Mucosa of descending colon (tissue), 3 donors: ENCODE measurements around the gene MRPS9. TPM values are rescaled to one million over a fixed set of nuclear protein-coding genes. Genes with fewer than 3 reads are reported as not detected.

ENCODE experiments used
- ATAC-seq: fragments of 200-7000 bp; cut with Tn5 transposase; one replicate; pipeline ENCODE4 v1.9.1; 2020; ENCODE audit warnings: mild to moderate bottlenecking, moderate library complexity
- DNase-seq, 3 donors: peaks; one replicate each; pipeline ENCODE4 v3.0.0-alpha.2; 2020
- H3K36me3 ChIP-seq: fragments of 200-600 bp; one replicate; pipeline ENCODE4 v1.8.0; 2021; ENCODE audit warnings: low read depth, mild to moderate bottlenecking
- H3K4me1 ChIP-seq: fragments of 200-600 bp; one replicate; pipeline ENCODE4 v1.8.0; 2021; ENCODE audit warnings: low read depth, mild to moderate bottlenecking
- H3K4me3 ChIP-seq: fragments of 200-600 bp; one replicate; pipeline ENCODE4 v1.8.0; 2021; ENCODE audit warnings: mild to moderate bottlenecking
- H3K9me3 ChIP-seq: fragments of 200-600 bp; one replicate; pipeline ENCODE4 v1.8.0; 2021; ENCODE audit warnings: mild to moderate bottlenecking
- intact Hi-C, 2 donors: fragments of 100-400 bp; cut with DNase I in 1 of 2; cut with micrococcal nuclease in 1 of 2; formaldehyde crosslinking; loops; one replicate each; pipeline versions ENCODE4 v1.11.0 to v1.11.1; 2022; cut with DNase I, micrococcal nuclease
- total RNA-seq, 3 donors: library from RNA; stranded (reverse); fragmentation: NEBNext Ultra II Directional in 2 of 3; extraction: Animal tissue kit (Norgen Biotek cat#: 25700) in 2 of 3; gene quantifications; one replicate each; pipeline versions ENCODE4 v1.2.1 to v1.2.4, GENCODE V29; 2021 to 2023
- TF ChIP-seq, protein P1 (sequence below): fragments of 200-600 bp; IDR thresholded peaks from one replicate; pipeline ENCODE4 v1.8.0; 2022; ENCODE audit warnings: antibody characterized with exemption, mild to moderate bottlenecking
- donor health status: DM: no; HTN: no; CAD: no; lungs with moderate emphysema.
- donor health status: DM: no; HTN: no; CAD: no.
- donor health status: DM: no; HTN: yes; CAD: no.

MRPS9 gene
- total RNA-seq, 3 donors from 2014 or later, result 20.5 to 29.6 (median 22.6) TPM

DNA sequence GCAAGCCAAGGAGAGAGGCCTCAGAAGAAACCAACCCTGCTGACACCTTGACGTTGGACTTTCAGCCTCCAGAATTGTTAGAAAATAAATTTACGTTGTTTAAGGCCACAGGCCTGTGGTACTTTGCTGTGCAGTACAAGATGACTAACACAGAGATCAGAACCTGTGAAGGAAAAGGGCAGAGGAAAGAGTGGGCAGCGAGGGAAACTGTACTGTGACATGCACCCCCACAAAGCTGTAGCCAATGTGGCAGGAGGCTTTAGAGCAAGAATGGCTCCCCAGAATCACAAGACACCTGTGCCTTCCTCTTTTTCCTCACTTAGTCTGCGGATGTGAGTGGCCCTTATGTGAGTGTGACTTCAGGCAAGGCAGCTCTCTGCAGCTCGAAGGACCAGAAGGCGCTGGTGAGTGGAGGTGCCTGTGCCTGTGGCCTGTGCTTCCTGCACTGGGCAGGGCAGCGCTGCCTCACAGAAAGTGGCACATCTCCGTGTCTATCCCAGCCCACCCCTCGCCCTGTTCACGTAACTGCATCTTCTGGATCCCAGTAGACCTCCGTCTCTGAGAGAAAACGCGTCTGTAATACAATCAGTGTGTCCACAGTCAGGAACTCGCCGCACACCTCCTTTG, 89.5 kb downstream of the MRPS9 start:
- intact Hi-C loops, result no loop called here
- Histone ChIP-seq H3K36me3 (no peaks in the 10 kb centered on the region), H3K9me3 (no peaks in the 10 kb centered on the region), H3K4me3 (no peak overlapping the region), H3K4me1 (no peaks in the 10 kb centered on the region)
- ATAC-seq, result no peak
- DNase-seq, result no peak
- TF ChIP-seq, protein P1, sequence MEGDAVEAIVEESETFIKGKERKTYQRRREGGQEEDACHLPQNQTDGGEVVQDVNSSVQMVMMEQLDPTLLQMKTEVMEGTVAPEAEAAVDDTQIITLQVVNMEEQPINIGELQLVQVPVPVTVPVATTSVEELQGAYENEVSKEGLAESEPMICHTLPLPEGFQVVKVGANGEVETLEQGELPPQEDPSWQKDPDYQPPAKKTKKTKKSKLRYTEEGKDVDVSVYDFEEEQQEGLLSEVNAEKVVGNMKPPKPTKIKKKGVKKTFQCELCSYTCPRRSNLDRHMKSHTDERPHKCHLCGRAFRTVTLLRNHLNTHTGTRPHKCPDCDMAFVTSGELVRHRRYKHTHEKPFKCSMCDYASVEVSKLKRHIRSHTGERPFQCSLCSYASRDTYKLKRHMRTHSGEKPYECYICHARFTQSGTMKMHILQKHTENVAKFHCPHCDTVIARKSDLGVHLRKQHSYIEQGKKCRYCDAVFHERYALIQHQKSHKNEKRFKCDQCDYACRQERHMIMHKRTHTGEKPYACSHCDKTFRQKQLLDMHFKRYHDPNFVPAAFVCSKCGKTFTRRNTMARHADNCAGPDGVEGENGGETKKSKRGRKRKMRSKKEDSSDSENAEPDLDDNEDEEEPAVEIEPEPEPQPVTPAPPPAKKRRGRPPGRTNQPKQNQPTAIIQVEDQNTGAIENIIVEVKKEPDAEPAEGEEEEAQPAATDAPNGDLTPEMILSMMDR, result no peak

DNA sequence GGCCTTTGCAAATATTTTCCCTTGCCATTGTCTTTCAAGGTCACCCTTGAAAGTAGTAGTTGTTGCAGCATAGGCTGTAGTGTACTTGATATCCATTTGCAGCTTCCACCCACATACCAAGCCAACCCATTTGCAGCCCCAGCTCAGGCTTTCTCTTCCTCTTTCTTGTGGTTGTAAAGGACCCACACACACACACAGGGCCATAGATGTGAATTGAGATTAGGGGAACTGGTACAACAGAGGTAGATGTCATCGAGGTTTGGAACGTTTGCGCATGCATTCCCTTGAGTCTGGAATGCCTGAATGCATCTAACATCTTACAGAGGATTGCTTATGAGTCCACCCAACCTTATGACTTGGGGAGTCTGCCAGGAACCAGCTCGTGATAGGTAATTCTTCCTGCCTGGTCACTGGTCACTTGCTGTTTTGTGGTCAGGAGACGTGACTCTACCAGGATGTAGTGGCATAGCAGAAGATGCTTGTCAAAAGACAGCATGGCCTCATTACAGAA, 91.9 kb downstream of the MRPS9 start:
- TF ChIP-seq, protein P1, result no peak
- ATAC-seq, result peak; percentile 38
- Histone ChIP-seq H3K9me3 (no peaks in the 10 kb centered on the region), H3K4me1 (no peaks in the 10 kb centered on the region), H3K36me3 (no peaks in the 10 kb centered on the region), H3K4me3 (no peak overlapping the region)
- intact Hi-C loops, result no loop called here
- no peak for DNase-seq

DNA sequence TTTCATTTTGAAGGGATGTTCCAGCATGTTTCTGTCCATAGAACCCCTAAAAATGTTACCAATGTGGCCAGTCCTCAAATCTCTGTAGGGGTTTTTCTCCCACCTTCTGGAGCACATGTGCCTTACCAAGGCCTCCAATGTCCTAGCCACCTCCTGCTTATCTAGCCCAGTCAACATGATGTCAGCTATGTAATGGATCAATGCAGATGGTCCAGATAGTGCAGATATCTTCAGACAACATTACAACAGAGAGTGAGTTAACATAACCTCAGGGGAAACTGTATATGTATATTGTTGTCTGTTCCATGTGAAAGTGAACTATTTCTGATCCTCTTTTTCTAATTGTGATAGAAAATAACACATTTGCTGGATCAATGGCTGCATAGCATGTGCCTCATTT, 92.7 kb downstream of the MRPS9 start:
- intact Hi-C loops, result no loop called here
- DNase-seq, result no peak
- H3K4me3 ChIP-seq, result no peak overlapping the region
- H3K36me3 ChIP-seq, result no peaks in the 10 kb centered on the region
- H3K4me1 ChIP-seq, result no peaks in the 10 kb centered on the region
- no peak for ATAC-seq
- TF ChIP-seq, protein P1, result no peak
- H3K9me3 ChIP-seq, result no peaks in the 10 kb centered on the region

DNA sequence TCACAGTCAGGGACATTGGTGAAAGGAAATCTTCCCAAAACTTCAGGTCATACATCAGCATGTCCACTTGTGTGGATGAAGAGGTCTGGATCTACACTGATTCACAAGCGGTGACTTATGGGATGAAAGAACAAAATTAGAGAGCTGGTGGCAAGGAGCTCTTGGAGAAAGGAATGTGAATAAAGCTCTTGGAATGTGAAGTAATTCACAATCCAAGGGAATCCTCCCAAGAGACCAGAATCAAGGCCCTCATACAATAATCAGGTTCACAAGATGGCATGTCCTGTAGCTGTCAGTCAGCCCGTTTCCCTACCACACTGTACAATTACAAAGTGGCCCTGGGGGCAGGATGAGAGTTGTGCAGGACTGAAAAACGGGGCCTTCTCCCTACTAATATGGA, 96.2 kb downstream of the MRPS9 start:
- ATAC-seq (no peak), DNase-seq (no peak)
- Histone ChIP-seq H3K36me3 (no peaks in the 10 kb centered on the region), H3K9me3 (no peaks in the 10 kb centered on the region), H3K4me3 (no peak overlapping the region), H3K4me1 (no peaks in the 10 kb centered on the region)
- intact Hi-C loops, result no loop called here
- TF ChIP-seq, protein P1, result no peak

DNA sequence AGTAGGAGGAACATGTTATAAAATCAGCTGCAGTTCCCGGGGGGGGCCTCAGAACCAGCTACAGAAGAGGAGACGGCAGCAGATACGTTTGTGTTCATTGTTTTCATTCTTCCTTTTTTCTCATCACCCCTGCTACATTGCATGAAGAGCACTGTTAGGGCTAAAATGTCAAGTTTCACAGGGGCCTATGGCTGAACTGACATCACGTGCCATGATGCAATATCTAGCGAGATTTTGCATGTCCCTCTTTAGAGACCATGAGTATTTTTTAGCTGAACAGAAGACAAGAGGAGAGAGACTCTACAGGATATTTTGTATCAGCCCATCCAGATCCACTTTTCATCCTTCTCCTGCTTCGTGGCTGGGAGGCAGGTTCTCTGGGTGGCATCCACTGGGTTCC, 97.6 kb downstream of the MRPS9 start:
- Histone ChIP-seq H3K4me1 (no peaks in the 10 kb centered on the region), H3K36me3 (no peaks in the 10 kb centered on the region), H3K9me3 (no peaks in the 10 kb centered on the region), H3K4me3 (no peak overlapping the region)
- intact Hi-C loops, result no loop called here
- no peak for DNase-seq
- TF ChIP-seq, protein P1, result no peak
- ATAC-seq, result no peak
